Measurements from ENCODE around the gene EIF4E1B. TPM values are rescaled to one million over a fixed set of nuclear protein-coding genes. Genes with fewer than 3 reads are reported as not detected.

The EIF4E1B gene
- total RNA-seq, 2 experiments from 2014 or later = not detected

GRCh38 chr5:176647030-176647842 lies 16.8 kb downstream of the EIF4E1B start, which contains the start of gene TSPAN17:
TSS of gene TSPAN17 (plus strand) at chr5:176647484. CDS start at chr5:176647616, 132 bp downstream.
- ChIA-PET CTCF (interaction anchor here (1.1 to 3.9 kb wide), 4 partner anchors 12 to 104 kb away, joined by 3 to 81 read pairs (median 4); no protein-coding TSS in a partner anchor), POLR2A (interaction anchor here (0.5 to 2.7 kb wide), 18 partner anchors 9 to 231 kb away, joined by 3 to 14 read pairs (median 6); partner anchors contain the start of genes CLTB, FAF2, RNF44 and SNCB)
- H3K4me1 Mint-ChIP-seq = peaks cover 49% of the 10 kb centered on the region
- H3K9me3 Mint-ChIP-seq = no peaks in the 10 kb centered on the region
- H3K27ac Mint-ChIP-seq = peak within 1 kb of the TSS; percentile 76
- H3K4me3 Mint-ChIP-seq = peak within 1 kb of the TSS; percentile 83
- H3K36me3 Mint-ChIP-seq (ENCODE audit: low read depth) = no peaks in the 10 kb centered on the region
- DNase-seq = peak; percentile 100
- H3K27me3 Mint-ChIP-seq = no peaks in the 10 kb centered on the region

GRCh38 chr5:176647843-176648473 lies 17.5 kb downstream of the EIF4E1B start:
- H3K36me3 Mint-ChIP-seq (ENCODE audit: low read depth) = peaks cover 5% of the 10 kb centered on the region
- H3K27ac Mint-ChIP-seq = peak overlapping the region; percentile 76
- no peaks in the 10 kb centered on the region for H3K27me3 Mint-ChIP-seq
- peak overlapping the region; percentile 83 for H3K4me3 Mint-ChIP-seq
- peaks cover 53% of the 10 kb centered on the region for H3K4me1 Mint-ChIP-seq
- DNase-seq = no peak
- H3K9me3 Mint-ChIP-seq = no peaks in the 10 kb centered on the region
- ChIA-PET CTCF (interaction anchor here (1.2 to 3.9 kb wide), 3 partner anchors 11 to 74 kb away, joined by 3 to 81 read pairs (median 5); no protein-coding TSS in a partner anchor), POLR2A (interaction anchor here (1.1 to 2.7 kb wide), 7 partner anchors 10 to 200 kb away, joined by 3 to 14 read pairs (median 5); partner anchors contain the start of gene RNF44)

GRCh38 chr5:176648474-176649194 lies 18.2 kb downstream of the EIF4E1B start:
- DNase-seq = no peak
- Mint-ChIP-seq H3K4me1 (peaks cover 60% of the 10 kb centered on the region), H3K4me3 (peak overlapping the region; percentile 83), H3K9me3 (no peaks in the 10 kb centered on the region), H3K36me3 (ENCODE audit: low read depth) (peaks cover 11% of the 10 kb centered on the region), H3K27me3 (no peaks in the 10 kb centered on the region), H3K27ac (peak overlapping the region; percentile 61)
- ChIA-PET CTCF (interaction anchor here (3.9 kb wide), 1 partner anchor 10 kb away, joined by 81 read pairs; no protein-coding TSS in a partner anchor), POLR2A (interaction anchor here (1.3 to 2.7 kb wide), 4 partner anchors 10 to 201 kb away, joined by 3 to 14 read pairs (median 8); partner anchors contain the start of gene RNF44)

- no peak for DNase-seq
- ChIA-PET CTCF (interaction anchor here (0.6 to 3.6 kb wide), 3 partner anchors 7 to 309 kb away, joined by 4 to 27 read pairs (median 4); no protein-coding TSS in a partner anchor), POLR2A (interaction anchor here (2.2 kb wide), 1 partner anchor 10 kb away, joined by 8 read pairs; no protein-coding TSS in a partner anchor)
- Mint-ChIP-seq H3K36me3 (ENCODE audit: low read depth) (peaks cover 17% of the 10 kb centered on the region), H3K27ac (no peak overlapping the region), H3K4me1 (peaks cover 62% of the 10 kb centered on the region), H3K27me3 (no peaks in the 10 kb centered on the region), H3K4me3 (no peak overlapping the region), H3K9me3 (no peaks in the 10 kb centered on the region)
Observed at GRCh38 chr5:176650354-176650884, 19.9 kb downstream of the EIF4E1B start.

GRCh38 chr5:176651472-176651980 lies 21.1 kb downstream of the EIF4E1B start:
- POLR2A ChIA-PET = interaction anchor here (2.2 kb wide), 1 partner anchor 9 kb away, joined by 8 read pairs; no protein-coding TSS in a partner anchor
- Mint-ChIP-seq H3K9me3 (no peaks in the 10 kb centered on the region), H3K4me1 (peaks cover 55% of the 10 kb centered on the region)

GRCh38 chr5:176652136-176652535 lies 21.7 kb downstream of the EIF4E1B start:
- H3K4me3 Mint-ChIP-seq = no peak overlapping the region
- no peaks in the 10 kb centered on the region for H3K9me3 Mint-ChIP-seq
- ChIA-PET CTCF (interaction anchor here (3.6 kb wide), 1 partner anchor 8 kb away, joined by 27 read pairs; no protein-coding TSS in a partner anchor), POLR2A (no interaction called here)
- H3K36me3 Mint-ChIP-seq (ENCODE audit: low read depth) = peaks cover 21% of the 10 kb centered on the region
- no peaks in the 10 kb centered on the region for H3K27me3 Mint-ChIP-seq
- peaks cover 49% of the 10 kb centered on the region for H3K4me1 Mint-ChIP-seq
- no peak overlapping the region for H3K27ac Mint-ChIP-seq
- no peak for DNase-seq

More at GRCh38 chr5:176651472-176651980, 21.1 kb downstream of the EIF4E1B start:
- no peak for DNase-seq
- CTCF ChIA-PET = interaction anchor here (3.6 kb wide), 1 partner anchor 9 kb away, joined by 27 read pairs; no protein-coding TSS in a partner anchor
- Mint-ChIP-seq H3K4me3 (no peak overlapping the region), H3K27me3 (no peaks in the 10 kb centered on the region), H3K36me3 (ENCODE audit: low read depth) (peaks cover 21% of the 10 kb centered on the region), H3K27ac (no peak overlapping the region)

GRCh38 chr5:176653401-176654385 lies 23.2 kb downstream of the EIF4E1B start:
- ChIA-PET POLR2A (no interaction called here), CTCF (no interaction called here)
- peaks cover 24% of the 10 kb centered on the region for H3K36me3 Mint-ChIP-seq (ENCODE audit: low read depth)
- peak; percentile 47 for DNase-seq
- H3K9me3 Mint-ChIP-seq = no peaks in the 10 kb centered on the region
- no peaks in the 10 kb centered on the region for H3K27me3 Mint-ChIP-seq
- H3K4me1 Mint-ChIP-seq = peaks cover 52% of the 10 kb centered on the region
- H3K4me3 Mint-ChIP-seq = no peak overlapping the region
- peak overlapping the region; percentile 28 for H3K27ac Mint-ChIP-seq

- ChIA-PET CTCF (no interaction called here), POLR2A (no interaction called here)
- no peaks in the 10 kb centered on the region for H3K27me3 Mint-ChIP-seq
- no peaks in the 10 kb centered on the region for H3K9me3 Mint-ChIP-seq
- H3K36me3 Mint-ChIP-seq (ENCODE audit: low read depth) = peaks cover 24% of the 10 kb centered on the region
- no peak overlapping the region for H3K27ac Mint-ChIP-seq
- H3K4me3 Mint-ChIP-seq = no peak overlapping the region
- H3K4me1 Mint-ChIP-seq = peaks cover 50% of the 10 kb centered on the region
- DNase-seq = no peak
Observed at GRCh38 chr5:176654856-176655255, 24.4 kb downstream of the EIF4E1B start.

GRCh38 chr5:176656467-176656990 lies 26.1 kb downstream of the EIF4E1B start:
- no peak for DNase-seq
- Mint-ChIP-seq H3K36me3 (ENCODE audit: low read depth) (peaks cover 24% of the 10 kb centered on the region), H3K27me3 (no peaks in the 10 kb centered on the region), H3K4me3 (no peak overlapping the region), H3K9me3 (no peaks in the 10 kb centered on the region), H3K27ac (no peak overlapping the region), H3K4me1 (peaks cover 45% of the 10 kb centered on the region)
- CTCF ChIA-PET = interaction anchor here (1.4 to 6.3 kb wide), 5 partner anchors 9 to 457 kb away, joined by 4 to 81 read pairs (median 6); partner anchors contain the start of gene TSPAN17
- POLR2A ChIA-PET = no interaction called here

GRCh38 chr5:176658007-176658599 lies 27.6 kb downstream of the EIF4E1B start:
- Mint-ChIP-seq H3K27ac (no peak overlapping the region), H3K27me3 (no peaks in the 10 kb centered on the region), H3K4me1 (peaks cover 37% of the 10 kb centered on the region), H3K36me3 (ENCODE audit: low read depth) (peaks cover 18% of the 10 kb centered on the region), H3K9me3 (no peaks in the 10 kb centered on the region), H3K4me3 (no peak overlapping the region)
- DNase-seq = peak; percentile 69
- ChIA-PET POLR2A (interaction anchor here (0.6 to 2.6 kb wide), 4 partner anchors 10 to 242 kb away, joined by 3 to 14 read pairs (median 3); partner anchors contain the start of genes CLTB and TSPAN17), CTCF (interaction anchor here (0.5 to 6.3 kb wide), 22 partner anchors 8 to 455 kb away, joined by 3 to 81 read pairs (median 4); partner anchors contain the start of genes HK3, TSPAN17 and ZNF346)

Measured in activated CD4-positive, alpha-beta memory T cell treated with anti-CD3 and anti-CD28 coated beads, Interleukin-2, amount 10 ng/mL, durations not matched to agents 7 days and 5 days (primary cell).